AG04449 (cell line): ENCODE data around the gene PLAAT3.
"Not testable (repeated sequence)": the region's sequence is repeated elsewhere in the genome, so short reads cannot be mapped to it uniquely, and the experiment has no call there.

Experiments used
- CTCF ChIA-PET: fragments of 350-600 bp; formaldehyde crosslinking; extraction: SDS; loops from one replicate; lab custom pipeline; 2021; ENCODE audit warnings: antibody characterized with exemption; lab: Yijun Ruan, JAX
- POLR2A ChIA-PET: fragments of 400-600, 350-600 bp; formaldehyde crosslinking; extraction: SDS; loops from one replicate; lab custom pipeline; 2020; ENCODE audit warnings: antibody characterized with exemption, inconsistent platforms; lab: Yijun Ruan, JAX
- DNase-seq: peaks from one replicate; pipeline ENCODE4 v3.0.0-alpha.2; 2010; ENCODE audit warnings: low read depth, low spot score
- H3K4me3 ChIP-seq: 2 replicates; pipeline ENCODE4 v1.5.1; 2011; ENCODE audit warnings: low read depth, mild to moderate bottlenecking, control low read depth, low read length
- CTCF ChIP-seq: IDR thresholded peaks from one replicate; pipeline ENCODE4 v1.5.1; 2011; ENCODE audit warnings: mild to moderate bottlenecking, moderate library complexity, low read length, control low read depth, inconsistent platforms; ENCODE audit not compliant: insufficient read depth; ENCODE audit errors: missing control alignments

Gene PLAAT3

GRCh38 chr11:63622323-63622722 is 8.1 kb upstream of the PLAAT3 start:
- no peak overlapping the region for H3K4me3 ChIP-seq
- no peak for DNase-seq
- ChIA-PET CTCF (interaction anchor here (0.8 to 3.5 kb wide), 6 partner anchors 15 to 144 kb away, joined by 3 to 23 read pairs (median 4); no protein-coding TSS in a partner anchor), POLR2A (no interaction called here)
- TF ChIP-seq CTCF, result no peak

- POLR2A ChIA-PET, result interaction anchor here (1.1 kb wide), 1 partner anchor 84 kb away, joined by 3 read pairs; no protein-coding TSS in a partner anchor
These were observed 6.8 kb upstream of the PLAAT3 start for GRCh38 chr11:63621071-63621470.

DNA sequence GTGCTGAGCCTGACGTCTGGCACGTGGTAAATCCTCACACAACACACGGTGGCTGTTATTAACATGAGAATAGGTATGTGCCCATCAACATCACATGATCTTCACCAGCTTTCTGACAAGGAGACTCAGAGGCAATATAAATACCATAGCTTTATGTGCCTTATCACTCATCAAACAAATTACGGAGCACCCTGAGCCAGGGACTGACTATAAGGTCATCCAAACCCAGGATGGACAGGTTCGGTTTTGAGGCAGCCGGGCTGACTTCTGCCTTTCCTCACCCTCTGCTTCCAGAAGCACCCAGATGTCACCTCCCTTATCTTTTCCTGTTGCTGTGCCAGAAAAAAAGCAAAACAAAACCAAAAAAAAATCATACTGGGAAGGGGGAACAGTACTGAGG is 5.7 kb upstream of the PLAAT3 start:
- DNase-seq, result no peak
- CTCF ChIA-PET, result interaction anchor here (1.7 kb wide), 1 partner anchor 141 kb away, joined by 6 read pairs; no protein-coding TSS in a partner anchor
- TF ChIP-seq CTCF, result no peak
- no peak overlapping the region for H3K4me3 ChIP-seq
- POLR2A ChIA-PET, result no interaction called here

More at GRCh38 chr11:63621071-63621470, 6.8 kb upstream of the PLAAT3 start:
- TF ChIP-seq CTCF, result no peak
- CTCF ChIA-PET, result interaction anchor here (1.3 to 1.8 kb wide), 3 partner anchors 9 to 142 kb away, joined by 4 to 6 read pairs (median 5); no protein-coding TSS in a partner anchor
- DNase-seq, result no peak
- no peak overlapping the region for H3K4me3 ChIP-seq

DNA sequence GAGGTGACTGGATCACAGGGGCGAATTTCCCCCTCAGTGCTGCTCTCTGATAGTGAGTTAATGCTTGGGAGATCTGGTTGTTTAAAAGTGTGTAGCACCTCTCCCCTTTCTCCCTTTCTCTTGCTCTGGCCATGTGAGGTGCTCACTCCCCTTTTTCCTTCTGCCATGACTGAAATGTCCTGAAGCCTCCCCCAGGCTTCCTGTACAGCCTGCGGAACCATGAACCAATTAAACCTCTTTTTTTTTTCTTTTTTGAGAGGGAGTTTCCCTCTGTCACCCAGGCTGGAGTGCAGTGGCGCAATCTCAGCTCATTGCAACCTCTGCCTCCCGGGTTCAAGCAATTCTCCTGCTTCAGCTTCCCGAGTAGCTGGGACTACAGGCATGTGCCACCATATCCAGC is 3.5 kb upstream of the PLAAT3 start:
- POLR2A ChIA-PET, DNase-seq, H3K4me3 ChIP-seq: not testable (repeated sequence)
- CTCF ChIA-PET, result interaction anchor here (0.9 to 1.9 kb wide), 3 partner anchors 18 to 21 kb away, joined by 3 to 8 read pairs (median 3); no protein-coding TSS in a partner anchor

DNA sequence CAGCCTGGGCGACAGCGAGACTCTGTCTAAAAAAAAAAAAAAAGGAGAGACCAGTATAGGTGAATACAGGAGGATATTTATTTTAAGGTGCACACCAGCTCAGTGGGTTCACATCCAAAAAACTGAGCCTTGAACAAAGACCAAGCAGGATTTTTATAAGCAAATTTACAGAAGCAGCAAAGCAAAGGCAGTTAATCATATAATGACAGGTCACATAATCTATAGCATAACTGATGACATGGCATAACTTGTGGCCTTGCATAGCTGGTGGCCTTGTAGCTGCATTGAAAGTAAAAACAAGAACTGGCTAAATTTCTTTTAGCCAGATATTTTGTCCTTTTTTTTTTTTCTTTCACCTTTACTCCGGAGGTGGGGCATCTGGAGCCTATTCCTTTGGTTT is 2.7 kb upstream of the PLAAT3 start:
- DNase-seq, result no peak
- no peak for TF ChIP-seq CTCF
- H3K4me3 ChIP-seq, result no peak overlapping the region
- POLR2A ChIA-PET, result no interaction called here
- CTCF ChIA-PET, result interaction anchor here (1.0 kb wide), 1 partner anchor 19 kb away, joined by 3 read pairs; no protein-coding TSS in a partner anchor

DNA sequence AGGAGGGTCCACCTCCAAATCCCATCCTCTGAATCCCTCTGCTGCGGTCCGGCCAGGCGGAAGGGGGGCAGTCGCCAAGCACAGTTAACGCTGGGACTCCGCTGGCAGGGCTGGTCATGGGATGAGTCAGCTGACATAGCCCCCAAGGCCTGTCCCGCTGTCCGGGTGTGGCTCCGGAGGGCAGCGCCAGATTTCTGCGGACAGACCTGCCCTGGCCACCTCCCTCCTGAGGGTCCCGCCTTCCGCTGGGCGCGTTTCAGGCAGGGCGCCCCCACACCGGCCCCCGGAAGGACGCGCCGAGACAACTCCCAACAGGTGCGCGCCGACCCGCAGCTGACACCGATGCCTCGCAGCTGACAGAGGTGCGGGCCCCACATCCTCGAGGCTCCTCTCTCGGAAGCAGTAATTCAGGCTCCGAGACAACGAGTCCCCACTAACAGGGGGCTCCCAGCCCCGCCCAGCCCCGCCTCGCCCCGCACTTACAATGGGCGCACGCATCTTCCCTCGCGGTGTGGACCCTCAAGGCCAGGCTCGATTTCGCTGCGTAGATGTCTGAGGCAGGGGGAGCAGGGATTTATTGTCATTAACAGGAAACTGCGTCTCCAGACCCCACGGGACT is 607 bp downstream of the PLAAT3 start:
- no peak for TF ChIP-seq CTCF
- ChIA-PET POLR2A (interaction anchor here (1.0 kb wide), 1 partner anchor 11 kb away, joined by 3 read pairs; no protein-coding TSS in a partner anchor), CTCF (interaction anchor here (1.1 kb wide), 1 partner anchor 135 kb away, joined by 3 read pairs; no protein-coding TSS in a partner anchor)
- DNase-seq, result no peak
- H3K4me3 ChIP-seq, result peak overlapping the region; percentile 61
